H1 (cell line): ENCODE data around the gene UPP1. TPM values are rescaled to one million over a fixed set of nuclear protein-coding genes. Genes with fewer than 3 reads are reported as not detected.

Experiments used
- CTBP2 ChIP-seq: IDR thresholded peaks from 2 replicates; pipeline ENCODE4 v1.7.0; 2011; ENCODE audit warnings: borderline replicate concordance, mild to moderate bottlenecking, moderate library complexity, mixed read lengths, low read length; ENCODE audit not compliant: insufficient read depth, insufficient read length
- polyA plus RNA-seq, 7 experiments: library from polyadenylated mRNA; depleted of rRNA in 3 of 7; stranded (reverse) in 5 of 7; unstranded in 2 of 7; fragments of >200 nt in 5 of 7; fragments of 200-250 nt in 2 of 7; gene quantifications; 1 replicate in 5 of 7; 2 replicates in 1 of 7; 4 replicates in 1 of 7; pipeline versions ENCODE4 v1.2.1 to v1.2.3, GENCODE V29; 2011 to 2013; ENCODE audit warnings: missing spikeins in 2 of 7, mixed read lengths in 2 of 7
- total RNA-seq: library from RNA; stranded (reverse); fragmentation: NEBNext Ultra II Directional; extraction: Animal tissue kit (Norgen Biotek cat#: 25700); gene quantifications from 2 replicates; pipeline ENCODE4 v1.2.1, GENCODE V29; 2021
- TF ChIP-seq, protein P1 (sequence below): IDR thresholded peaks from 2 replicates; pipeline ENCODE4 v1.6.1; 2011; ENCODE audit warnings: low read length, improper control_type of control experiment

UPP1 gene
- total and polyA plus RNA-seq, 2 of the 8 experiments (the other 6 are each of a cell fraction or from before 2014, with no cell fraction given), result 40.7 to 46.2 TPM

DNA sequence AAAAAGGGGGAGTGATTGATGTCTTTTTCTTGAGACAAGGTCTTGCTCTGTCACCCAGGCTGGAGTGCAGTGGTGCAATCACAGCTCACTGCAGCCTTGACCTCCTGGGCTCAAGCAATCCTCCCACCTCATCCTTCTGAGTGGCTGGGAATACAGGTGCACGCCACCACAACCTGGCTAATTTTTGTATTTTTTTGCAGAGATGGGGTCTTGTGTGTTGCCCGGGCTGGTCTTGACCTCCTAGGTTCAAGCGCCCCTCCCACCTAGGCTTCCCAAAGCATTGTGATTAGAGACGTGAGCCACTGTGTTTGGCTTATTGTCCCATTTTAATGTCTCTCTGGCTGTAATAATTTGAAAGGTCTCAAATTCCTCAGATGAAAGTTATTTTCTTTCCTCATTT is 21.8 kb downstream of the UPP1 start (continued):
- TF ChIP-seq, protein P1, sequence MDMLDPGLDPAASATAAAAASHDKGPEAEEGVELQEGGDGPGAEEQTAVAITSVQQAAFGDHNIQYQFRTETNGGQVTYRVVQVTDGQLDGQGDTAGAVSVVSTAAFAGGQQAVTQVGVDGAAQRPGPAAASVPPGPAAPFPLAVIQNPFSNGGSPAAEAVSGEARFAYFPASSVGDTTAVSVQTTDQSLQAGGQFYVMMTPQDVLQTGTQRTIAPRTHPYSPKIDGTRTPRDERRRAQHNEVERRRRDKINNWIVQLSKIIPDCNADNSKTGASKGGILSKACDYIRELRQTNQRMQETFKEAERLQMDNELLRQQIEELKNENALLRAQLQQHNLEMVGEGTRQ, result no peak
- no peak for TF ChIP-seq CTBP2
